ENCODE results near the gene SUGP2.

Gene SUGP2

DNA sequence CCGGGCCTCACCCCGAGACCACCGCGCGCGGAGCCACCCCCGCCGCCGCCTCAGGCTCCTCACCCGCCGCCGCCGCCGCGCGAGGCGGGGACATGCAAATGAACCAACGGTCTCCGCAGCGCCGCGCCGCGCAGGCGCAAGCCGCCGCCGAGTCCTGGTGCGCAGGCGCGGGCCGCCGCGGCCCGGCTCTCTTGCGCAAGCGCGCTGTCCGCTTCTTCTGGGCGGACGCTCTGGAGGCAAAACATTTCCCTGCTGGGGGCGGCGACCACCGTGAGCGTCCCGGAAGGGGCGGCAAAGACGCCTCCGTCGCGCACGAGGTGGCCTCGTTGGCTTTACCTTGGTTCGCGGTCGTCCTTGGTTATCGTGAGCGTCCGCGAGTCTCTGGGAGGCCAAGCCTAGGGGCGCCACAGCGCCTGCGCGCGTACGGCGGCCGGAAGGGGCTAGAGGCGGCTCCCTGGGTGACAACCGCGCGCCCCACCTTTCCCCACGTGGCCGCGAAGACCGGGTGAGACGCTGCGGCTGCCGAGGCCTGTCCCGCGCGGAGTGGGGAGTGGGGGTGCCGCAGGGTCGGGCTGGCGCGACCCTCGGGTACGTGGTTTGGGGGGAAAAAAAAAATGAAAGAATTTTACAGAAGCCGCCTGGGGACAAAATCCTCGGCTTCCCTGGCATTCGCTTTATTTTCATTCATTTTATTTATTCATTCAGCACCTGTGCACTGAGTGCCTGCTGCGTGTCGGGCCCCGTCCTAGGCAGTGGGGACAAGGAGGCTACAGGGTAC, at the start of gene SUGP2, which contains the start of gene ARMC6:
Gene SUGP2 (minus strand): TSS at position 92 of the 778 bp plus-strand sequence. CDS start 2,446 bp downstream, outside the sequence.
Gene ARMC6 (plus strand): TSS at position 178 of the 778 bp plus-strand sequence. CDS start 607 bp downstream, outside the sequence.
- ChIA-PET CTCF (no interaction called here), POLR2A (no interaction called here)
- TF ChIP-seq, protein P1, sequence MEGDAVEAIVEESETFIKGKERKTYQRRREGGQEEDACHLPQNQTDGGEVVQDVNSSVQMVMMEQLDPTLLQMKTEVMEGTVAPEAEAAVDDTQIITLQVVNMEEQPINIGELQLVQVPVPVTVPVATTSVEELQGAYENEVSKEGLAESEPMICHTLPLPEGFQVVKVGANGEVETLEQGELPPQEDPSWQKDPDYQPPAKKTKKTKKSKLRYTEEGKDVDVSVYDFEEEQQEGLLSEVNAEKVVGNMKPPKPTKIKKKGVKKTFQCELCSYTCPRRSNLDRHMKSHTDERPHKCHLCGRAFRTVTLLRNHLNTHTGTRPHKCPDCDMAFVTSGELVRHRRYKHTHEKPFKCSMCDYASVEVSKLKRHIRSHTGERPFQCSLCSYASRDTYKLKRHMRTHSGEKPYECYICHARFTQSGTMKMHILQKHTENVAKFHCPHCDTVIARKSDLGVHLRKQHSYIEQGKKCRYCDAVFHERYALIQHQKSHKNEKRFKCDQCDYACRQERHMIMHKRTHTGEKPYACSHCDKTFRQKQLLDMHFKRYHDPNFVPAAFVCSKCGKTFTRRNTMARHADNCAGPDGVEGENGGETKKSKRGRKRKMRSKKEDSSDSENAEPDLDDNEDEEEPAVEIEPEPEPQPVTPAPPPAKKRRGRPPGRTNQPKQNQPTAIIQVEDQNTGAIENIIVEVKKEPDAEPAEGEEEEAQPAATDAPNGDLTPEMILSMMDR (IDR thresholded peaks at IDR 0.05; ENCODE audit: control extremely low read depth, extremely low read depth, low read depth, missing control alignments), result no peak
- peak; percentile 99 for DNase-seq (ENCODE audit: extremely low spot score)

DNA sequence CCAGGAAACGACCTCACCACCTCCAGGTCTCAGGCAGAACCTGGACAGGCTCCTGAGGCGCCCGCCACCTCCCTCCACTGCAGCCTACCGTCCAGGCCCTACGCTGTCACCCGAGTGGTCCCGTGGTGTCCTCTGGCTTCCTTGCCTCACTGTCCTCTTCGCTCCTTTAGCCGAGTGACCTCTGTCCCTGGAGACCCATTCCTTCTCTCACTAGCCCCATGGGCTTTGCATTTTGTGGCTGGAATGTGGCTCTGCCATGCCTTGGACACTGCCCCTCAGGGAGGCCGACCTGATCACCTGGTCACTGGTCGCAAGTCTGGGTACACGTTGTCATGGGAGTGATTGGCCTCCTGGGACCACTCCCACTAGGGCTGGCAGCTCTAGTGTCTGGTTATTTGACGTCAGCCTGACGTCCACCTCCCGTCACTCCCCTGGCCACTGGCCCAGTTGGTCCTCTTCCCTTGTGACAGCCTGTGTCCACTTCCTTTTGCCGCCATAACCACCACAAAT, 48.4 kb upstream of the SUGP2 start:
- CTCF ChIA-PET, result no interaction called here
- no peak for DNase-seq (ENCODE audit: extremely low spot score)
- TF ChIP-seq, protein P1 (IDR thresholded peaks at IDR 0.05; ENCODE audit: control extremely low read depth, extremely low read depth, low read depth, missing control alignments), result no peak
- POLR2A ChIA-PET, result no interaction called here

DNA sequence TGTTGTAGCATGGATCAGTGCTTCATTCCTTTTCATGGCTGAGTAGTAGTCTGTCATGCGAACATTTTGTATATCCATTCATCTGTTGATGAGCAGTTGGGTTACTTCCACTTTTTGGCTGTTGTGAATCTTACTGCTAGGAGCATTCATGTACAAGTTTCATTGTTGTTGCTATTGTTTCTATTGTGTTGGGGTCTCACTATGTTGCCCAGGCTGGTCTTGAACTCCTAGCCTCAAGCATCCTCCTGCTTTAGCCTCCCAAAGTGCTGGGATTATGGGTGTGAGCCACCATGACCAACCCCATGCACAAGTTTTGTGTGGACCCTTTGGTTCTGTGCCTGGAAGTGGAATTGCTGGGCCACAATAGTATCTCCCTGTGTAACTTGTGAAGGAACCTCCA, 46.3 kb upstream of the SUGP2 start:
- TF ChIP-seq, protein P1 (IDR thresholded peaks at IDR 0.05; ENCODE audit: control extremely low read depth, extremely low read depth, low read depth, missing control alignments), result no peak
- CTCF ChIA-PET, result no interaction called here
- POLR2A ChIA-PET, result no interaction called here
- DNase-seq (ENCODE audit: extremely low spot score), result no peak

DNA sequence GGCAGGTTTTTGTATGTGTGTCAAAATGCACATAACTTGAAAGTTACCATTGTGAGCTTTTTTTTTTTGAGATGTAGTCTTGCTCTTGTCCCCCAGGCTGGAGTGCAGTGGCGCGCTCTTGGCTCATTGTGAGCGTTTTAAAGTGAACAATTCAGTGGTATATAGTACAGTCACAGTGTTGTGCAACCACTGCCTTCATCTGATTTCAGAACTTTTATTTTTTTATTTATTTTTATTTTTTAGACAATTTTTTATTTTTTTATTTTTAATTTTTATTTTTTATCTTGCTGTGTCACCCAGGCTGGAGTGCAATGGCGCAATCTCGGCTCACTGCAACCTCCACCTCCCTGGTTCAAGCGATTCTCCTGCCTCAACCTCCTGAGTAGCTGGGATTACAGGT, 45.5 kb upstream of the SUGP2 start:
- POLR2A ChIA-PET, result no interaction called here
- TF ChIP-seq, protein P1 (IDR thresholded peaks at IDR 0.05; ENCODE audit: control extremely low read depth, extremely low read depth, low read depth, missing control alignments), result no peak
- CTCF ChIA-PET, result interaction anchor here (1.1 kb wide), 1 partner anchor 16 kb away, joined by 3 read pairs; no protein-coding TSS in a partner anchor
- DNase-seq (ENCODE audit: extremely low spot score), result no peak

DNA sequence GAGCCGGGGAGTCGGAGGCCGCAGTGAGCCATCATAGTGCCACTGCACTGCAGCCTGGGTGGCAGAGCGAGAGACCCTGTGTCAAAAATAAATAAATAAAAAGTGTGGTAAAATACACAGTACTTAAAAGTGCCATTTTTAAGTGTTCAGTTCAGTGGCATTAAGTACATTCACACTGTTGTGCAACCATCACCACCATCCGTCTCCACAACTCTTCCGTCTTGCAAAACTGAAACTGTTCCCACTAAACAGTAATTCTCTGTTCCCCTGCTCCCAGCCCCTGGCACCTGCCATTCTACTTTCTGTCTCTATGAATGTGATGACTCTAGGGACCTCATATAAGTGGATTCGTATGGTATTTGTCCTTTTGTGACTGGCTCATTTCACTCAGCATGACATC, 43.8 kb upstream of the SUGP2 start:
- TF ChIP-seq, protein P1 (IDR thresholded peaks at IDR 0.05; ENCODE audit: control extremely low read depth, extremely low read depth, low read depth, missing control alignments), result no peak
- no peak for DNase-seq (ENCODE audit: extremely low spot score)
- ChIA-PET POLR2A (no interaction called here), CTCF (interaction anchor here (0.6 to 1.3 kb wide), 4 partner anchors 12 to 425 kb away, joined by 3 to 5 read pairs (median 3); no protein-coding TSS in a partner anchor)

DNA sequence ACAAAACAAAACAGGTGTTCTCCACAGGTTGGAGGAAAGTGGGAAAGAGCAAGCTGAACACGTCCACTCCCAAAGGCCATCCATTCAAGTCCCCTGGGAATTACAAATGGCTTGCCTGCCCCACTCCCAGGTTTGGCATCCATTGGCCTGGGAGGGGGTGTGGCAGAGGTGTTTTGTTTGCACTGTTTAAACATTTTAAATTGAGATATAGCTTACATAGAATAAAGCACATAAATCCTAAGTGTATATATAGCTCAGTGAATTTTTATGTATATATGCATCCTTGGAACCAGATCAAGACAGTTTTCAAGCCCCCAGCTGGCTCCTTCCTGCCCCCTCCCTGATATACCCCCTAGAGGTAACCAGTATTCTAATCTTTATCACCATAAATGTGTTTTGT, 43.2 kb upstream of the SUGP2 start:
- ChIA-PET POLR2A (no interaction called here), CTCF (interaction anchor here (0.6 to 1.3 kb wide), 3 partner anchors 11 to 424 kb away, joined by 3 to 5 read pairs (median 3); no protein-coding TSS in a partner anchor)
- TF ChIP-seq, protein P1 (IDR thresholded peaks at IDR 0.05; ENCODE audit: control extremely low read depth, extremely low read depth, low read depth, missing control alignments), result no peak
- no peak for DNase-seq (ENCODE audit: extremely low spot score)
